HCT116 (cell line): ENCODE results near the gene DMAC2. TPM values are rescaled to one million over a fixed set of nuclear protein-coding genes. Genes with fewer than 3 reads are reported as not detected.

ENCODE experiments used
- ATAC-seq: fragments of 200-7000 bp; cut with Tn5 transposase; 2 replicates; pipeline ENCODE4 v1.9.1; 2020; ENCODE audit warnings: mild to moderate bottlenecking, moderate library complexity
- BruUV-seq: library from RNA; stranded (reverse); fragments of 400-500 nt; replicated peaks from 2 replicates; lab custom pipeline; 2021; lab: Mats Ljungman, UMichigan
- CTCF ChIA-PET: fragments of 300-600 bp; sonication (Branson Sonifier 250); formaldehyde crosslinking; loops from one replicate; lab custom pipeline; 2021; ENCODE audit warnings: antibody characterized with exemption; lab: Charles Lee
- POLR2A ChIA-PET: fragments of 300-600, 350-600 bp; sonication (Branson Sonifier 250); formaldehyde crosslinking; loops from one replicate; lab custom pipeline; 2021; ENCODE audit warnings: antibody characterized with exemption; lab: Charles Lee
- RAD21 ChIA-PET, 2 experiments: fragments of 300-600 bp; sonication (Branson Sonifier 250); formaldehyde crosslinking; loops; one replicate each; lab custom pipeline; 2023; ENCODE audit warnings: low total read pairs in 2 of 2; ENCODE audit not compliant: uncharacterized antibody in 2 of 2, unreplicated experiment in 2 of 2, low non-redundant PET in 1 of 2; lab: Charles Lee
- DNase-seq: peaks from one replicate; pipeline ENCODE4 v3.0.0-alpha.2; 2010; ENCODE audit warnings: low read depth, low spot score
- H2AFZ ChIP-seq: fragments of 200-600 bp; shearing (Covaris generic), sonication (generic); 2 replicates; pipeline ENCODE4 v1.6.1; 2017; ENCODE audit warnings: low read depth, mixed run types, mixed read lengths, antibody characterized with exemption, low read length; ENCODE audit not compliant: poor library complexity, severe bottlenecking
- H3K27ac ChIP-seq: 2 replicates; pipeline ENCODE4 v1.5.1; 2012; ENCODE audit warnings: low read depth, low read length
- H3K27me3 ChIP-seq: fragments of 200-600 bp; sonication (generic); 2 replicates; pipeline ENCODE4 v1.6.1; 2016; ENCODE audit warnings: mixed run types, low read length, mixed read lengths; ENCODE audit not compliant: insufficient read depth
- H3K36me3 ChIP-seq, 2 experiments: fragments of 200-500 bp in 1 of 2; fragments of 200-600 bp in 1 of 2; sonication (Bioruptor generic) in 1 of 2; sonication (generic) in 1 of 2; 2 replicates each; pipeline versions ENCODE4 v1.5.1 to v1.6.1; 2014 to 2016; ENCODE audit warnings: low read length in 2 of 2, inconsistent platforms in 1 of 2, mixed read lengths in 1 of 2, mixed run types in 1 of 2; ENCODE audit not compliant: insufficient read depth in 2 of 2, control insufficient read depth in 1 of 2
- H3K4me1 ChIP-seq, 2 experiments: fragments of 200-600 bp in 1 of 2; sonication (generic) in 1 of 2; 2 replicates each; pipeline versions ENCODE4 v1.5.1 to v1.6.1; 2012 to 2017; ENCODE audit warnings: low read length in 2 of 2, inconsistent platforms in 1 of 2, mild to moderate bottlenecking in 1 of 2, mixed read lengths in 1 of 2, mixed run types in 1 of 2, moderate library complexity in 1 of 2; ENCODE audit not compliant: insufficient read depth in 2 of 2, control insufficient read depth in 1 of 2
- H3K4me2 ChIP-seq: fragments of 200-600 bp; sonication (generic); 2 replicates; pipeline ENCODE4 v1.6.1; 2017; ENCODE audit warnings: mixed run types, low read length, mixed read lengths
- H3K4me3 ChIP-seq, 2 experiments: fragments of 200-600 bp in 1 of 2; sonication (generic) in 1 of 2; replicated peaks in 1 of 2; 2 replicates each; pipeline ENCODE4 v1.5.1; 2011 to 2016; ENCODE audit warnings: low read length in 2 of 2, control low read depth in 1 of 2, low read depth in 1 of 2, mild to moderate bottlenecking in 1 of 2, mixed read lengths in 1 of 2, mixed run types in 1 of 2
- H3K79me2 ChIP-seq: fragments of 200-600 bp; sonication (generic); 2 replicates; pipeline ENCODE4 v1.6.1; 2017; ENCODE audit warnings: mild to moderate bottlenecking, mixed run types, low read length, moderate library complexity, mixed read lengths; ENCODE audit not compliant: insufficient read depth
- H3K9ac ChIP-seq: fragments of 200-600 bp; sonication (generic); 2 replicates; pipeline ENCODE4 v1.6.1; 2016; ENCODE audit warnings: low read length, mixed read lengths
- H3K9me2 ChIP-seq: fragments of 200-600 bp; sonication (generic), shearing (Covaris generic); 2 replicates; pipeline ENCODE4 v1.6.1; 2017; ENCODE audit warnings: mixed run types, mild to moderate bottlenecking, moderate library complexity; ENCODE audit not compliant: insufficient read depth
- H3K9me3 ChIP-seq, 2 experiments: fragments of 200-500 bp in 1 of 2; fragments of 200-600 bp in 1 of 2; sonication (Bioruptor generic) in 1 of 2; sonication (generic) in 1 of 2; 2 replicates each; pipeline ENCODE4 v1.6.1; 2014 to 2017; ENCODE audit warnings: low read length in 2 of 2, mixed read lengths in 2 of 2, inconsistent platforms in 1 of 2, low read depth in 1 of 2, mild to moderate bottlenecking in 1 of 2, mixed run types in 1 of 2, moderate library complexity in 1 of 2; ENCODE audit not compliant: control insufficient read depth in 1 of 2, insufficient read depth in 1 of 2
- H4K20me1 ChIP-seq: fragments of 200-600 bp; sonication (generic), shearing (Covaris generic); 2 replicates; pipeline ENCODE4 v1.6.1; 2017; ENCODE audit warnings: mixed run types, mild to moderate bottlenecking, moderate library complexity; ENCODE audit not compliant: insufficient read depth
- CEBPB ChIP-seq: IDR thresholded peaks from 2 replicates; pipeline ENCODE4 v1.6.1; 2012; ENCODE audit warnings: low read depth
- ELF1 ChIP-seq: IDR thresholded peaks from 2 replicates; pipeline ENCODE4 v1.6.1; 2012; ENCODE audit warnings: low read depth, borderline replicate concordance
- EZH2phosphoT487 ChIP-seq: fragments of 200-600 bp; IDR thresholded peaks from 2 replicates; pipeline ENCODE4 v1.6.1; 2018; ENCODE audit warnings: antibody characterized with exemption, borderline replicate concordance
- JUND ChIP-seq: IDR thresholded peaks from 2 replicates; pipeline ENCODE4 v1.6.1; 2012
- SP1 ChIP-seq: IDR thresholded peaks from 2 replicates; pipeline ENCODE4 v1.6.1; 2012; ENCODE audit warnings: low read depth
- SRF ChIP-seq: IDR thresholded peaks from 2 replicates; pipeline ENCODE4 v1.6.1; 2012; ENCODE audit warnings: low read depth
- intact Hi-C: fragments of 100-400 bp; cut with micrococcal nuclease; formaldehyde crosslinking; loops from 2 replicates; pipeline ENCODE4 v1.10.0; 2022
- total RNA-seq: library from RNA; stranded (reverse); gene quantifications from one replicate; pipeline ENCODE4 v1.2.1, GENCODE V29; 2021; ENCODE audit not compliant: unreplicated experiment
- TF ChIP-seq, protein P1 (sequence below): IDR thresholded peaks from 2 replicates; pipeline ENCODE4 v1.6.1; 2012; ENCODE audit warnings: low read depth

Gene DMAC2
- total RNA-seq, 1 experiment from 2014 or later: 65.6 TPM

DNA sequence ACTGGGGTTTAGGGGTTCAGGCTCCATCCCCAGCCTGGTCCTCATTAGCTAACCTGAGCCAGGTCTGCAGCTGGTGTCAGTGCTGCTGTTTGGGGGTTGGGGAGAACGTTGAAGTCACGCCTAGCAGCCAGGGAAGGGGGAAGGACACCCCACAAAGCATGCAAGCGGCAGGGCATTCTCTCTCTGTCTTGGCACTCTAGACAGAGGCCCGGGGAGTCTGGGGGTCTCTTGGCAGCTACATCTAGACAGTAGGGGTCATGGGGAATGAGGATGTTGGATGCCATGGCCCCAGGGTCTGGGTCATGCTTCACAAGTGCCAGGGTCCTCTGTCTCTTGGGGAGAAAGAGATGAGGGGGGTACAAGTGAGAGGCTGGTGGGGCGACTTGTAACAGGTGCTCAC lies 5.9 kb upstream of the DMAC2 start (continued):
- TF ChIP-seq, protein P1, sequence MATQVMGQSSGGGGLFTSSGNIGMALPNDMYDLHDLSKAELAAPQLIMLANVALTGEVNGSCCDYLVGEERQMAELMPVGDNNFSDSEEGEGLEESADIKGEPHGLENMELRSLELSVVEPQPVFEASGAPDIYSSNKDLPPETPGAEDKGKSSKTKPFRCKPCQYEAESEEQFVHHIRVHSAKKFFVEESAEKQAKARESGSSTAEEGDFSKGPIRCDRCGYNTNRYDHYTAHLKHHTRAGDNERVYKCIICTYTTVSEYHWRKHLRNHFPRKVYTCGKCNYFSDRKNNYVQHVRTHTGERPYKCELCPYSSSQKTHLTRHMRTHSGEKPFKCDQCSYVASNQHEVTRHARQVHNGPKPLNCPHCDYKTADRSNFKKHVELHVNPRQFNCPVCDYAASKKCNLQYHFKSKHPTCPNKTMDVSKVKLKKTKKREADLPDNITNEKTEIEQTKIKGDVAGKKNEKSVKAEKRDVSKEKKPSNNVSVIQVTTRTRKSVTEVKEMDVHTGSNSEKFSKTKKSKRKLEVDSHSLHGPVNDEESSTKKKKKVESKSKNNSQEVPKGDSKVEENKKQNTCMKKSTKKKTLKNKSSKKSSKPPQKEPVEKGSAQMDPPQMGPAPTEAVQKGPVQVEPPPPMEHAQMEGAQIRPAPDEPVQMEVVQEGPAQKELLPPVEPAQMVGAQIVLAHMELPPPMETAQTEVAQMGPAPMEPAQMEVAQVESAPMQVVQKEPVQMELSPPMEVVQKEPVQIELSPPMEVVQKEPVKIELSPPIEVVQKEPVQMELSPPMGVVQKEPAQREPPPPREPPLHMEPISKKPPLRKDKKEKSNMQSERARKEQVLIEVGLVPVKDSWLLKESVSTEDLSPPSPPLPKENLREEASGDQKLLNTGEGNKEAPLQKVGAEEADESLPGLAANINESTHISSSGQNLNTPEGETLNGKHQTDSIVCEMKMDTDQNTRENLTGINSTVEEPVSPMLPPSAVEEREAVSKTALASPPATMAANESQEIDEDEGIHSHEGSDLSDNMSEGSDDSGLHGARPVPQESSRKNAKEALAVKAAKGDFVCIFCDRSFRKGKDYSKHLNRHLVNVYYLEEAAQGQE: no peak
- TF ChIP-seq SRF (no peak), CEBPB (no peak)

GRCh38 chr19:41443813-41444455 lies 4.2 kb upstream of the DMAC2 start:
- Histone ChIP-seq H3K9ac (no peak overlapping the region), H3K27ac (no peak overlapping the region)
- POLR2A ChIA-PET: no interaction called here
- CTCF ChIA-PET: no interaction called here
- TF ChIP-seq, protein P1: no peak
- TF ChIP-seq SP1 (no peak), ELF1 (no peak), JUND (no peak), EZH2phosphoT487 (no peak)
- TF ChIP-seq, all 23 proteins: peak for 0
- intact Hi-C loops: no loop called here
- DNase-seq (no peak), ATAC-seq (no peak)
- Histone ChIP-seq H3K9me2 (no peaks in the 10 kb centered on the region), H3K27me3 (no peaks in the 10 kb centered on the region), H2AFZ (no peak overlapping the region), H3K4me2 (no peak overlapping the region), H3K4me1 (peaks cover 2 to 8% of the 10 kb centered on the region in 2 experiments), H3K9me3 (no peaks in the 10 kb centered on the region), H3K4me3 (no peak overlapping the region), H3K36me3 (no peaks in the 10 kb centered on the region), H3K79me2 (peaks cover 2% of the 10 kb centered on the region), H4K20me1 (no peaks in the 10 kb centered on the region)
- RAD21 ChIA-PET: no interaction called here
- no TSS peak for BruUV-seq
